ENCODE measurements around the gene CPLX1. TPM values are rescaled to one million over a fixed set of nuclear protein-coding genes. Genes with fewer than 3 reads are reported as not detected.
"Not testable (repeated sequence)": the region's sequence is repeated elsewhere in the genome, so short reads cannot be mapped to it uniquely, and the experiment has no call there.

The CPLX1 gene
- total RNA-seq, 2 donors from 2014 or later: 3.1 to 3.7 TPM

GRCh38 chr4:748461-748860, 77.5 kb downstream of the CPLX1 start:
- no peaks in the 10 kb centered on the region for H3K9me3 ChIP-seq (ENCODE audit: control insufficient read depth, low read length, poor library complexity, severe bottlenecking)
- Mint-ChIP-seq H3K27ac (no peak overlapping the region), H3K27me3 (no peaks in the 10 kb centered on the region), H3K4me1 (peaks cover 7% of the 10 kb centered on the region), H3K4me3 (no peak overlapping the region), H3K36me3 (ENCODE audit: low read depth) (no peaks in the 10 kb centered on the region)
- ATAC-seq (no peak), DNase-seq (no peak)

GRCh38 chr4:747546-748170, 78.3 kb downstream of the CPLX1 start:
- Mint-ChIP-seq H3K36me3 (ENCODE audit: low read depth) (no peaks in the 10 kb centered on the region), H3K4me1 (peaks cover 6% of the 10 kb centered on the region), H3K27me3 (no peaks in the 10 kb centered on the region), H3K27ac (no peak overlapping the region), H3K4me3 (no peak overlapping the region)
- no peaks in the 10 kb centered on the region for H3K9me3 ChIP-seq (ENCODE audit: control insufficient read depth, low read length, poor library complexity, severe bottlenecking)
- ATAC-seq: no peak
- DNase-seq: no peak

- ATAC-seq (no peak), DNase-seq (no peak)
- H3K9me3 ChIP-seq (ENCODE audit: control insufficient read depth, low read length, poor library complexity, severe bottlenecking): no peaks in the 10 kb centered on the region
- H3K27me3 Mint-ChIP-seq: no peaks in the 10 kb centered on the region
- no peaks in the 10 kb centered on the region for H3K36me3 Mint-ChIP-seq (ENCODE audit: low read depth)
- peaks cover 8% of the 10 kb centered on the region for H3K4me1 Mint-ChIP-seq
- H3K27ac Mint-ChIP-seq: peak overlapping the region; percentile 16
- H3K4me3 Mint-ChIP-seq: no peak overlapping the region
These were observed 81.6 kb downstream of the CPLX1 start for GRCh38 chr4:744212-744841.

- DNase-seq (no peak), ATAC-seq (no peak)
- Mint-ChIP-seq H3K27ac (peak overlapping the region; percentile 16), H3K4me3 (no peak overlapping the region), H3K27me3 (no peaks in the 10 kb centered on the region), H3K36me3 (ENCODE audit: low read depth) (no peaks in the 10 kb centered on the region), H3K4me1 (peaks cover 8% of the 10 kb centered on the region)
- H3K9me3 ChIP-seq (ENCODE audit: control insufficient read depth, low read length, poor library complexity, severe bottlenecking): no peaks in the 10 kb centered on the region
These were observed 82.3 kb downstream of the CPLX1 start for GRCh38 chr4:743463-744211.

- no peaks in the 10 kb centered on the region for H3K36me3 Mint-ChIP-seq (ENCODE audit: low read depth)
- ATAC-seq: peak; percentile 90
- H3K27me3 Mint-ChIP-seq: no peaks in the 10 kb centered on the region
- DNase-seq: peak; percentile 55 to 79 (median 66)
- no peaks in the 10 kb centered on the region for H3K9me3 ChIP-seq (ENCODE audit: control insufficient read depth, low read length, poor library complexity, severe bottlenecking)
- H3K4me1 Mint-ChIP-seq: peaks cover 8% of the 10 kb centered on the region
- H3K4me3 Mint-ChIP-seq: no peak overlapping the region
- H3K27ac Mint-ChIP-seq: no peak overlapping the region
These were observed 83.1 kb downstream of the CPLX1 start for GRCh38 chr4:742742-743311.

GRCh38 chr4:742096-742741, 83.7 kb downstream of the CPLX1 start:
- ATAC-seq (no peak), DNase-seq (no peak)
- no peak overlapping the region for H3K27ac Mint-ChIP-seq
- H3K9me3 ChIP-seq (ENCODE audit: control insufficient read depth, low read length, poor library complexity, severe bottlenecking): no peaks in the 10 kb centered on the region
- H3K36me3 Mint-ChIP-seq (ENCODE audit: low read depth): peaks cover 2% of the 10 kb centered on the region
- H3K4me3 Mint-ChIP-seq: no peak overlapping the region
- H3K4me1 Mint-ChIP-seq: peaks cover 10% of the 10 kb centered on the region
- no peaks in the 10 kb centered on the region for H3K27me3 Mint-ChIP-seq

GRCh38 chr4:740656-741282, 85.2 kb downstream of the CPLX1 start:
- H3K27ac Mint-ChIP-seq: no peak overlapping the region
- no peak for ATAC-seq
- no peaks in the 10 kb centered on the region for H3K27me3 Mint-ChIP-seq
- H3K9me3 ChIP-seq (ENCODE audit: control insufficient read depth, low read length, poor library complexity, severe bottlenecking): no peaks in the 10 kb centered on the region
- peaks cover 10% of the 10 kb centered on the region for H3K4me1 Mint-ChIP-seq
- no peak for DNase-seq
- H3K36me3 Mint-ChIP-seq (ENCODE audit: low read depth): peaks cover 2% of the 10 kb centered on the region
- no peak overlapping the region for H3K4me3 Mint-ChIP-seq

GRCh38 chr4:740011-740410, 85.9 kb downstream of the CPLX1 start:
- Mint-ChIP-seq H3K27ac (no peak overlapping the region), H3K36me3 (ENCODE audit: low read depth) (peaks cover 2% of the 10 kb centered on the region)
- DNase-seq: no peak

GRCh38 chr4:739569-739968, 86.4 kb downstream of the CPLX1 start:
- Mint-ChIP-seq H3K27me3 (no peaks in the 10 kb centered on the region), H3K4me1 (peaks cover 10% of the 10 kb centered on the region), H3K4me3 (no peak overlapping the region), H3K27ac (no peak overlapping the region), H3K36me3 (ENCODE audit: low read depth) (peaks cover 2% of the 10 kb centered on the region)
- no peak for DNase-seq
- no peak for ATAC-seq
- no peaks in the 10 kb centered on the region for H3K9me3 ChIP-seq (ENCODE audit: control insufficient read depth, low read length, poor library complexity, severe bottlenecking)

More at GRCh38 chr4:740011-740410, 85.9 kb downstream of the CPLX1 start:
- H3K27me3 Mint-ChIP-seq: no peaks in the 10 kb centered on the region
- peaks cover 10% of the 10 kb centered on the region for H3K4me1 Mint-ChIP-seq
- no peak for ATAC-seq
- H3K4me3 Mint-ChIP-seq: no peak overlapping the region
- H3K9me3 ChIP-seq (ENCODE audit: control insufficient read depth, low read length, poor library complexity, severe bottlenecking): no peaks in the 10 kb centered on the region

GRCh38 chr4:738781-739280, 87.1 kb downstream of the CPLX1 start:
- no peak overlapping the region for H3K4me3 Mint-ChIP-seq
- H3K27me3 Mint-ChIP-seq: no peaks in the 10 kb centered on the region
- no peak overlapping the region for H3K27ac Mint-ChIP-seq
- DNase-seq (no peak), ATAC-seq (no peak)
- H3K36me3 Mint-ChIP-seq (ENCODE audit: low read depth): peaks cover 2% of the 10 kb centered on the region
- no peaks in the 10 kb centered on the region for H3K9me3 ChIP-seq (ENCODE audit: control insufficient read depth, low read length, poor library complexity, severe bottlenecking)
- H3K4me1 Mint-ChIP-seq: peaks cover 7% of the 10 kb centered on the region

- DNase-seq; H3K36me3 Mint-ChIP-seq (ENCODE audit: low read depth); H3K27ac Mint-ChIP-seq; H3K9me3 ChIP-seq (ENCODE audit: control insufficient read depth, low read length, poor library complexity, severe bottlenecking); ATAC-seq; H3K4me1 Mint-ChIP-seq; H3K4me3 Mint-ChIP-seq; H3K27me3 Mint-ChIP-seq: not testable (repeated sequence)
These were observed 89.4 kb downstream of the CPLX1 start for GRCh38 chr4:736561-736960.

GRCh38 chr4:735583-735982, 90.3 kb downstream of the CPLX1 start:
- no peak overlapping the region for H3K4me3 Mint-ChIP-seq
- H3K27me3 Mint-ChIP-seq: no peaks in the 10 kb centered on the region
- no peak for ATAC-seq
- no peak for DNase-seq
- H3K4me1 Mint-ChIP-seq: peaks cover 7% of the 10 kb centered on the region
- no peak overlapping the region for H3K27ac Mint-ChIP-seq
- H3K9me3 ChIP-seq (ENCODE audit: control insufficient read depth, low read length, poor library complexity, severe bottlenecking): no peaks in the 10 kb centered on the region
- peaks cover 2% of the 10 kb centered on the region for H3K36me3 Mint-ChIP-seq (ENCODE audit: low read depth)

Measured in T-helper 17 cell (primary cell).